KBM-7 (cell line): Measurements from ENCODE around the gene ARL6IP1.

Experiments used
- DNase-seq: peaks from one replicate; pipeline ENCODE4 v3.0.0-alpha.2; 2015
- in situ Hi-C: fragments of 300-500 bp; cut with MboI; formaldehyde crosslinking; loops from 2 replicates; pipeline ENCODE4 v1.14.3; 2020; ENCODE audit warnings: low sequenced_read_pairs, low pct_unique_long_range_greater_than_20kb, mixed read lengths

ARL6IP1 gene

DNA sequence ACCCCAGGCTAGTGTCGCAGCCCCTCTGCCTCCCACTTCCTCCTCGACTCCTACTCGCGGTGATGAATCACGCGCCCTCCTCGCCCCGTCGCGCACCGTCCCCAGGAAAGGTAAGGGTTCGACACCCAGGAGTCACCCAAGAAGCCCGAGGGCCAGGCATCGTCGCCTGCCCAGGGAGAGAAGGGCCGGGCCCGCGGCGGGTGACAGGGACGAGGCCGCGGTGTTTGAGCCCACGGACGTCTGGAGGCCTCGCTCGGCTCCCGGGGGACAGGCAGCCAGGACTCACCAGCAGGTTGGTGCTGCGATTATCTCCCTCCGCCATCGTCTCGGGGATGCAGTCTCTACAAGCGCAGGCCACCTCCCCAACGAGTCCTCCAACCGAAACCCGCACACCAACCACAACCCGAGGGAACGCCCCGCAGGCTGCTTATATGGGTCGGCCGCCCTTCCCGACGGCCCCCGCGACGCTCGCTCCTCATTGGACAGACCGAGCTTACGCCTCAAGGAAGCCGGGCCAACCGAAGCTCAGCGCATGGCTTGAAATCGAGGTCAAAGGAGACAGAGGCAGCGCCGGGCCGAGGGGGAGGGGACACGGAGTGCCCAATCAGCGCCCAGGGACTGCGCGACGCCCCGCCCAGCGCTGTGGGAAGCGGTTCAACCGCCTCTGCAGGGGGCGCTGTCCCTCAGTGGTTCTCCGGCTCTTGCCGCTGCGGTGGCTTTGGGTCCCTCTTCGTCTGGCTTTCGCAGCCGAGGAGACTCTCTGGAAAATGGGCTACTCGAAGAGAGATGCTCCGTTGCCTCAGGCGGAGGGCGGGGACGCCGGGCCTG is at the start of gene ARL6IP1:
TSS of gene ARL6IP1 (minus strand) at position 405 of the 828 bp plus-strand sequence. CDS start at position 322, 83 bp downstream.
- DNase-seq, result peak; percentile 100
- in situ Hi-C loops, result no loop called here

GRCh38 chr16:18846416-18846815 is 45.1 kb upstream of the ARL6IP1 start:
- in situ Hi-C loops, result no loop called here
- DNase-seq, result no peak

GRCh38 chr16:18842565-18842964 is 41.2 kb upstream of the ARL6IP1 start:
- no peak for DNase-seq
- in situ Hi-C loops, result no loop called here

- no peak for DNase-seq
- in situ Hi-C loops, result no loop called here
These were observed 40.6 kb upstream of the ARL6IP1 start for GRCh38 chr16:18841833-18842525.

GRCh38 chr16:18839555-18839954 is 38.2 kb upstream of the ARL6IP1 start:
- no peak for DNase-seq
- in situ Hi-C loops, result no loop called here

GRCh38 chr16:18836702-18837101 is 35.4 kb upstream of the ARL6IP1 start:
- no peak for DNase-seq
- in situ Hi-C loops, result no loop called here

DNA sequence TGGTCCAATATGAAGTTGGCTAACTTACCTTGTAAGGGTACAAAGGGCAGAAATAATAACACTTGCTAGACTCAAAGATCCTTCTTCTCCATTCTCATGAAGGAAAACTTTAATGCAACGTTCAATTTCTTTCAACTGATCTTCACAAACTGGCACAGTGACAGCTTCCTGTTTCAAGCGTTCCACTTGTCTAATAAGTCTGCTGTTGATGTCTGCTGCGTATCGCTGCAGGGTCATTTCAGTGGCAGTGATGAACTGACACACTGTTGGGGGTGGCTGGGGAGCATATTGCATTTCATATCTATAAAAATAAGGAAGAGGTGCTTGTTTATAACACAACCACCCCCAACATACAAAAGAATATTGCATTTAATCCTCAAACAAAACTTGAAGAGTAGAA is 33.5 kb upstream of the ARL6IP1 start:
- in situ Hi-C loops, result no loop called here
- no peak for DNase-seq

GRCh38 chr16:18833707-18834505 is 32.6 kb upstream of the ARL6IP1 start:
- in situ Hi-C loops, result no loop called here

DNA sequence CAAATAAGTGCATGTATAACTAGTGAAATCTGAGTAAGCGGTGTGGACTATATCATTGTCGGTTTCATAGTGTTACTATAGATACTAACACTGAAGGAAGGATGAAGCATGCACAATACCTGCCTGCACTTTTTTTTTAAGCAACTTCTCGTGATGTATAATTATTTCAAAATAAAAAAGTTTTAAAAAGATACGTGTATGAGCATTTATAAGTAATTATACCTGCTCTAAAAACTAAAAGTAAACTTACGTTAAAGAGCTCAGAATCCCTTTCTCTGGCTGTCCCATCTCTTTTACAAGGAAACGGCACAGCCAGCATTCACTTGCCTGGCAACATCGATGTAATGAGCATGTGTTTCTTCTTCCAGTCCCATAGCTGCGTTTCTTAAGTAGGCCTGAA is 31.3 kb upstream of the ARL6IP1 start:
- in situ Hi-C loops, result no loop called here
- DNase-seq, result no peak

More at GRCh38 chr16:18833707-18834505, 32.6 kb upstream of the ARL6IP1 start:
- no peak for DNase-seq

GRCh38 chr16:18832006-18832405 is 30.7 kb upstream of the ARL6IP1 start:
- no peak for DNase-seq
- in situ Hi-C loops, result no loop called here

DNA sequence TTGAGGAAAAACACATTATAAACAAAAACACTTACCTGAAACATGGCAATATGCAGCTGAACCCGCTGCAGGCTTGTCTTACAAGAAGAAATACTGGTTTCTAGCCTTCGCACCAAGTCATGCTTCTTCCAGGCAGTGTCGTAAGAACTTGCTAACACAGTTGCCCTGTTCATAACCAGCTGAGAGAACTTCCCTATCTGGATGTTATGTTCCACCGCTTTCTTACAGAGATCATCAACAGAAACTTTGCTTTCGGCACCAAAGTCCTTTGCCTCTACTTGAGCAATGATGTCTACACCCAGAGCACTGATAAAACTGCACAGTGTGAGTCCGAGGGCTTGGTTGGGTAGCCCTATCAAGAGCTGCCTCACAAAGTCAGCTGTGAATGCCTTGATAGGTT is 27.9 kb upstream of the ARL6IP1 start:
- in situ Hi-C loops, result no loop called here
- no peak for DNase-seq

DNA sequence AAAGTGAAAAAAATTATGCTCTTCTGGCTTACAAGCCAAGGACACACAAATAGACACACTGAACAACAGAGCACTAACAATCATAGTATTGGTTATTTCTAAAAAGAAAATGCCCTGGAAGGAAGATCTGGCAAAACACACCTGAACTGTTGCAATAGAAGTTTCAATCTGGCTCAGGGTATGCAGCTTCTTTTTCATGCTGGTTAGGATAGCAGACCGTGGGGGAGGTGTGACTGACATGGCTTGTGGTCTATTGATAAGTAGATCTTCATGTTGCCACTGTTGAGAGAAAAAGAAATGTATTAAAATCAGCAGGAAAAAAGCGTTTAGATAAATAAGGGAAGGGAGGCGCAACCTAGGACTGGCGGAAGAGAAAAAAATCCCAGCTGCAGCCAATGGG is 26.5 kb upstream of the ARL6IP1 start:
- no peak for DNase-seq
- in situ Hi-C loops, result no loop called here

GRCh38 chr16:18816286-18816685 is 14.9 kb upstream of the ARL6IP1 start:
- in situ Hi-C loops, result no loop called here
- DNase-seq, result no peak

- in situ Hi-C loops, result no loop called here
- no peak for DNase-seq
These were observed 10.6 kb upstream of the ARL6IP1 start for GRCh38 chr16:18811925-18812324.

GRCh38 chr16:18809165-18809564 is 7.8 kb upstream of the ARL6IP1 start:
- in situ Hi-C loops, result no loop called here

DNA sequence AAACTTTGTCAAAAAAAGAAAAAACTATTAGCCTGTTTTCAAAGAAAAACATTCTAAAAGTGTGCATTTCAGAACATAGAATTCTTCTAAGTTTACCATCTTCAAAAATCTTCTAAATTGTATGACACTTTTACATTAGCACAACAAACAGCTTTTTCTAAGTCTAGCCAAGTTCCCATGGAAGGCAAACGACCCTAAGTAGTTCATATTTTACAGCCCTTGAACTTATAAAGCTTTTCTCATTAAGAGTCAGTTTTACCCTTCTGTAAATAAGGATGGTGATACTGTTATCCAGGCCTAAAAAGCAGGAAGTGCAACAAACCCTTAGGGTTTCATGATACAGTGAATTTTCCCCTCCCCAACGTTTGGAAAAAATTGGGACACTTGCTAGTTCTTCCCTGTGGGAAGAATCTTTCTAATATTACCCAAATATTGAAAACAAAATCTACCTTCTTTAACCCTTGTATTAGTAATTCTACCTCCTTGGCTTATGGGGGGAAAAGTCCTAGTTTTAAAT is 4.0 kb upstream of the ARL6IP1 start:
- in situ Hi-C loops, result no loop called here
- DNase-seq, result no peak

More at GRCh38 chr16:18809165-18809564, 7.8 kb upstream of the ARL6IP1 start:
- DNase-seq, result no peak

DNA sequence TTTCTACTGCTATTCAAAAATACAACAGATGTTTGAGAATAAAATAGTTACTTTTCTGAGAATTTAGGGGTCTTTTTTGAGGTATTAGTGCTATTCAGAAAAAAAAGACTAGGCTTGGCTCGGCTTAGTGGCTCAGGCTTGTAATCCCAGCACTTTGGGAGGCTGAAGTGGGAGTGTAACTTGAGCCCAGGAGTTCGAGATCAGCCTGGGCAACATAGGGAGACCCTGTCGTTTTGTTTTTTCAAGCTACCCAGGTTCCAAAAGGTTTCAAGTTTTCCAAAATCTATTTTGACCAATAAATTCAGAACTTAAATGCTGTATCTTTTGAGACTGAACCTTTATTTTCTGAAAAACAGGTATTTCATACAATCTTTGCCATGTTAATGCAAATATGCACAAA is 3.2 kb upstream of the ARL6IP1 start:
- in situ Hi-C loops, result no loop called here
- DNase-seq, result no peak

GRCh38 chr16:18803569-18804462 is 2.5 kb upstream of the ARL6IP1 start:
- in situ Hi-C loops, result no loop called here
- DNase-seq, result no peak
